Putamen (tissue), 1 donor: ENCODE data around the gene SLC6A1.

Experiments
- DNase-seq: peaks from one replicate; pipeline ENCODE4 v3.0.0-alpha.2; 2016; ENCODE audit warnings: low spot score

SLC6A1 gene

GRCh38 chr3:10970306-10970960 lies 22.1 kb upstream of the SLC6A1 start:
- DNase-seq: peak; percentile 45

DNA sequence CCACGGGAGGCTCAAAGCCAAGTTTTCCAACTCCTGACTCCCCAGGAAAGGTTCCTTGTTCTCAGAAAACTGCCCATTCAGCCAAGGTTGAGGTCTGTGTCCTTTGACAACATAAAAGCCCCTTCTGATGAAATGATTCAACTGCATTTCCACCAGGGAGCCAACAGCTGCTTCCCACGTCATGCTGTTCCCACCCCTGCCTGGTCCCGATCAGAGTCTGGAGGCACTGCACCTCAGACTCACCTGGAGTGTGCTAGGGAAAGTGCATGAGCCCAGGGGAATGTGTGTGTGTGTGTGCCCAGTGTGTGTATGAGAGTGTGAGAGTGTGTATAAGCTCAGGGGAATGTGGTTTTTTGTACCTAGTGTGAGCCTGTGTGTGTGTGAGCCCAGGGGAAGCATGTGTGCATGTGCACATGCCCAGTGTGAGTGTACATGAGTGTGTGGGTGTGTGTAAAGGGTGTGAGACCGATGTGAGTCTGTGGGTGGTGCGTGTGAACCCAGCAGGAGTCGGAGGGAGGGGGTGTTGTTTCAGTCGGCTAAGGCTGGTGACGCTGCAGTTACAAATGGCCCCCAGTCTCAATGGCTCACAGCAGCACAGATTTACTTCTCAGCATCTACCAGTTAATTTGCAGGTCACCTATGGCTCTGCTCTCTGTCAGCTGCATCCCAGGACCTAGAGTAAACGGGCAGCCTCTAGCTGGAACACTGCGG lies 20.3 kb upstream of the SLC6A1 start:
- no peak for DNase-seq

DNA sequence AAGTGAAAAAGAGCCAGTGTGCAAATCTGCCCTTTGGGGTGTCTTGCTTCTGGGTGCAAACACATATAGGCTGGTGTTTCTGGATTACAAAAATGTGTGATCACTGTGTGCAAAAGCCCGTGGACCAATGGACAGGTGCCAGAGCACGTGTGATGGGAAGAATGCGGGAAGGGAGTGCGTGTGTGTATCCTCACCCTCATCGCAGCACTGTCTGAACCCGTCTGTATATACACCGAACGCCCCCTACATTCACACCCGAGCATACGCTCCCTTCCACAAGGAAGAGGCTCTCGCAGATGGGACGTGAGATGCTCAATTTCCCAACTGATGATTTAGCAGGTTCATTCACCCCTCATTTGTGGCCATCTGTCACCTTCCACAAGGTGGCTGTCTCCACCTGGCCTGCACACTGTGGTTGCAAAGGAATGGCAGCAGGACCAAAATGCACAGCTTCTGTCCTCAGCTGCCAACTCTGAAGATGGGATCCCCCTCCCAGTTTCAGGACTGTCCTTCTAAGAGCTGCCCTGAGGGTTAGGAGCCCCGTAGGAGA lies 19.4 kb upstream of the SLC6A1 start:
- DNase-seq: no peak

DNA sequence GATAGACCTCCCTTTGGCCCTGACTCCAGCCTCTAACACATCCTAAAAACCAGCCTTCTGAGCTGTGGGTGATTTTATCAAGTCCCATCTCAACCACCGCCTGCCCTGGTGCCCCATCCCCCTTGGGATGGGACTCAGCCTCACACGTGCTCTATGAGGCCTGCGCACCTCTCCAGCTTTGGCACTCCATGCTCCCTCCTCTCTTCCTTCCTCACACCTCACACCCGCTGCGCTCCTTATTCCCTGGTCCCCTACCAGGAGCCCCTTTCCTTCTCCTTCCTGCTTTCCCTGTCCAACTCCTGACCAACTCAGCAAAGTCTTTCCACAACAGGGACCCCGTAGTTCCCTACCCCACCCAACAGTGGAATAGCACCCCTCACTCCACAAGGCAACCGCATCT lies 18.4 kb upstream of the SLC6A1 start:
- no peak for DNase-seq

- peak; percentile 44 for DNase-seq
Observed at GRCh38 chr3:10974746-10975375, 17.7 kb upstream of the SLC6A1 start.

DNA sequence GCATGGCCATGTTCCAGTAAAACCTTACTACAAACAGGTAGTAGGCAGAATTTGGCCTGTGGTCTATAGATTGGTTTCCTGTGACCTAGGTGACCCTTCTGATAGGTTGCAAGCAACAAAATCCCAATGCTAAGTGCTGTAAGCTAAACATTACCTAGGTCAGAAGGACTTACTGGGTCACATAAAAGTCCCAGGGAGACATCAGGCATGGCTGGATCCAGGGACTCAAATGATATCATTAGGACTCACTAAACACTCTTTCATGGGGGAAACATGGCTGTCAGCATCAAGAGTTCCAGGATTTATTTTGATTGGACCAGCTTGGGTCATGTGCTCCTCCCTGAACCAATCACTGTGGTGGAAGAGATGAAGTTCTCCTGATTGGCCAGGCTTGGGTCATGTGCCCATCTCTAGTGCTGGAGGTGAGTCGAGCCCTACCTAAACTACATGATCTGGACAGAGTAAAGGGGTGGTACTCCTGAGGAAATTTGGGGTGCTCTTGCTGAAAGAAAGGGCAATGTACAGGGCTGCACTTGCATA lies 16.8 kb upstream of the SLC6A1 start:
- DNase-seq: no peak

DNA sequence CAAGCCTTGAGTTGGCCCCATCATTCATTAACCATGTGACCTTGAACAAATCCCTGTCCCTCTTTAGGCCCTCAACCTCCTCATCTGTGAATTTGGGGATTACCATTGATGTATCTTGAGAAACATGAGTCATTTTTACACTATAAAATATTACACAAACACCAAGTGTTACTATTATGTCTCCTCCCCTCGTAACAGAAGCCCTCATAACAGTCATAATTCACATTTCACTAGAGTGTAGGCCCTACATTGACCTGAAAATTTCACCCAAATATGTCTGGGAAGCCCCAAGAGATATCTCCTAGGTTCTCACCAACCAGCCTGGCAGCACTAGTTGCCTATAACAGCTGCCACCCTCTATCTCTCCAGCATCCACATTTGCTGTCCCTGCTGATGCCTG lies 15.8 kb upstream of the SLC6A1 start:
- no peak for DNase-seq

GRCh38 chr3:10977892-10978510 lies 14.5 kb upstream of the SLC6A1 start:
- DNase-seq: peak; percentile 70

DNA sequence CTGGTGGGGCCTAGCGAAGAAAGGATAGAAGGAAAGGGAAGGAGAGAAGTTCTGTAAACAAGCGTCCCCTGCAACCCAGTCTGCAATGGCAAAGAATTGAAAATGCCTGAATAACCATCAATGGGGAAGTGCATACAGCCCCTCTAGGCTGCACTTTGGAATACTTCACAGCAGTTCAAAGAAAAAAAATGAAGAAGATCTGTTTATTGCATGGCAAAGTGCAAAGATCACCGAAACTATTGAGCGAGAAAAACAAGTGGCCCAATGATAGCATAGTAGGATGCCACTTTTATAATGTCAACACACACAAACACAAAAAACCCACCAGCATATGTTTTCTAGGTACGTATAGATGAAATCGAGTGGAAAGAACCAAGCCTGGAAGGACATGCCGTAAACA lies 13.6 kb upstream of the SLC6A1 start:
- no peak for DNase-seq

DNA sequence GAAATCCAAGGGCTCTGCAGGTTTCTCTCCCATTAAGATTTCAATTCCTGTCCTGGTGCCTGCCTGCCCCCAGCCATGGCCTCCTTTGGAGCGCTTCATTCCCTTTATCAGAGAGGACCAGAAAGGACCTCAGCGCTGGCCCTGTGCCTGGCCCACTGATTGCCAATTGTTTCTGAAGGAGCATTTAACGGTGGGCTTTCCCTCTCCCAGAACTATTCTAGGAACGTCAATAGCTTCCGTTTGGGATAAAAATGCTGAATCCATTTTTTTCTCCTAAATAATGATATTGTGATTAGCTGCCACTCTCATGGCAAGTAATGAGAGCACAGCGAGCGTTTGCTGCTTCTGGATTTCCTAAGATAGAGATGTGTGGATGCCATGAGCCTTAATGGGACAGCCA lies 12.2 kb upstream of the SLC6A1 start:
- DNase-seq: no peak

DNA sequence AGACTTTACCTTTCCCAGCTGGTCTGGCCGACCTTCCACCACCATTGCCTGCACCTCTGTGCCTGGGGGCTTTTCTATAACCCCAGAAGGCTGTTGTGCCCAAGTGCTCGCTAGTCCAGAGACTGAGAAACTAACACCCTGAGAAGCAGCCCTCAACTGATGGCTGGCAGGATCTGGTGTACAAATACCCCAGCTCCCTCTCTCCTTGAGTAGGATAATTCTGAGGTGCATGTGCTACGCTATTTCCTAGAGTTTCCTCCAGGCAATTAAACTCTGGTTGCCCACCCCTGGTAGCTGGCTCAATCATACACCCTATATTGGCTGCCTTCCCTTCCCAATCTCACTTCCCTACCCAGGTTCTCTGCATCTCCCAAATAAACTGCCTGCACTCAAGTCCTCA lies 11.5 kb upstream of the SLC6A1 start:
- DNase-seq: no peak

DNA sequence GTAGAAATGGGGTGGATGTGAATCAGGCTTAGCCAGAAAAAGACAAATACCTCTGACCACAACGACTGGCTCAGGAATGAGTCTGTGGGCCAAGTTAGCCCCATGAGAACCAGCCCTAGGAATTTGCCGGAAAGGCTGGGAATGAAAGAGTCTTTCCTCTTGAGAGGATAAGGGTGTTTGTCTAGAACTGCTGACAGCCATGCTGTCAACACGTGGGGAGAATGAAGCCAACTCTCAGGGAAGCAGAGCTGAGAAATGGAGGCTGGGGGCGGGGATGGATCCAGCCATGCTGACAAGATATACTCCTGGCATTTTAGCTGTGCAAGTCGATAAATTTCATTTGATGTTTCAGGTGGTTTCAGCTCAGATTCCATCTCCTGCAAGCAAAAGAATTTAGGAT lies 10.6 kb upstream of the SLC6A1 start:
- DNase-seq: no peak

- peak; percentile 70 for DNase-seq
Observed at GRCh38 chr3:10982782-10983181, 9.8 kb upstream of the SLC6A1 start.

- DNase-seq: no peak
Observed at GRCh38 chr3:10983219-10983916, 9.2 kb upstream of the SLC6A1 start.

- DNase-seq: no peak
Observed at GRCh38 chr3:10984371-10984896, 8.1 kb upstream of the SLC6A1 start.

DNA sequence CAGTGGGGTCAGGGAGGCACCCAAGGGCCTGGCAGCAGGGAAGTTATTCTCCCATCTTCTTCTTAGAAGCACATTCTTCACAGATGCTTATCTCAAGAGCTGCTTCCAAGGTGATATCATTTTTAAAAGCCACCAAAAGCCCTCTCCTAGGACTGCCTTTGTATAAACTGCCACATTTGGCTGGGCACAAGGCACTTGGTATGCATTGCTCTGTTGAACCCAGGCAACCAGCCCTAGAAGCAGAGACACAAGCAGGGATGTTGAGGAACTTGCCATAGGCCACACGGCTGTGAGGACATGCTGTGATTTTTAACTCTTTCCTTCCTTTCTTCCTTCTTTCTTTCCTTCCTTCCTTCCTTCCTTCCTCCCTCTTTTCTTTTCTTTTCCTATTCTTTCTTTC lies 7.4 kb upstream of the SLC6A1 start:
- DNase-seq: no peak

GRCh38 chr3:10986592-10986991 lies 6.0 kb upstream of the SLC6A1 start:
- no peak for DNase-seq

- DNase-seq: no peak
Observed at GRCh38 chr3:10988001-10988665, 4.4 kb upstream of the SLC6A1 start.

GRCh38 chr3:10988991-10989484 lies 3.5 kb upstream of the SLC6A1 start:
- DNase-seq: no peak

- no peak for DNase-seq
Observed at GRCh38 chr3:10992943-10993728, 588 bp downstream of the SLC6A1 start.
